IPS DF 4.7 (cell line): ENCODE results near the gene USP44.

Experiments used
- DNase-seq: peaks from one replicate; pipeline ENCODE4 v3.0.0-alpha.2; 2013; ENCODE audit warnings: low spot score; ENCODE audit errors: extremely low read depth

Gene USP44

DNA sequence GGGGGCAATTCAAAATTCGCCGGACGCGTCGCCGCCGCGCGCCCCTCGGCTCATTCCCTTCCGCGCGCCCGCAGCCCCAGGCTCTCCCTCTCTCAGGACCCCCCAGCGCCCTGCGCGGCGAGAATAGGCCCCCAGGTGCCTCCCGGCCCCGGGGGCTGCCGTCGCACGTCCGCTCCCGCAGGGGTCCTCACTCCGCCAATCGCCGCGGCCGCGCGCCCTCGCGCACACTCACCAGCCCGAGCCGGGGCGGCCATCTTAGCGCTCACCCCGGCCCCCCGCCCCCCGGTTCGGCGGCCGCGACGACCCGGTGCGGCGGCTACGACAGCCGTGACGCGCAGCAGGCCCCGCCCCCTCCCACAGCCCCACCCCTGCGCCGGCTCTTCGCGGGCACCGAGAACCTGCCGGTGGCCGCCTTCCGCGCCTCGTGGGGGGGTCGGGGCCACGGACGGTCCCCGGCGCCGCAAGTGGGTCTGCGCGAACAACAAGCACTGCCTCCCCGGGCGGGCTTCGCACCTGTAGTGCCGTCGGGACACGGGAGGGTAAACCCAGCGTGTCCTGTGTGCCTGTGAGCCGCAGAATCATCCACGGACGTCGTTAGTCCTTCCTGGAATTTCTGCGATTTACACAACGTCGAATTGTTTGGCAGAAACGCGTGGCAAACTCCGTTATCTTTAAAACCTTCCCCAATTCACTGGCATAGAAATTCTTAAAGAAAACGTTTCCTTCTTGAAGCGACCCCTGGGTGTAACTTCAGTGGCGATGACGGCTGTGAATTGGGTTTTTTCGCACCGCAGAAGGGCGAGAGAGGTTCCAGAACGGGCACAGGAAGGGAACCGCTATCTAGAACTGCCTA is 2.5 kb downstream of the USP44 start:
- no peak for DNase-seq

DNA sequence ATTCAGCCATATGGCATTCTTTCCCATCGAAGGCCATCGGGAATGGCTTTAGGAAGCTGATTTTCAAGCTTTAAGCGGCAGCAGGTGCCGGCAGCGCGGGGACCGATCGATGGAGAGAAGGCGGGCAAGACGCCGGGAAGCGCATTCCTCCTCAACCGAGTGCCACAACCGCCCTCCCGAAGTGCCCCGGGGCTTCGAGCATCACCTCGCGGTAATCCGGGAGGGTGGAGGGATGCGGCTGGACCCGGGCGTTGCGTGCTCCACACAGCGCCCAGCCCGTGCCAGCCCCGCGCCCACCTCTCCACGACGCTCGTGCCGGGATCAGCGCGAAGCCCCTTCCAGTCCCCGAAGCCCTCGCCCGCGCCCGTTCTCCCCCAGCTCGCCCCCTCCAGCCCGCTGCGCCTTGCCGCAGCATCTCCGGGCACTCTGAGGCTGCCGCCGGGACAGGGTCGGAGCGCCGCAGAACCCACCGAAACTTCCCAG is 3.2 kb downstream of the USP44 start:
- no peak for DNase-seq

DNA sequence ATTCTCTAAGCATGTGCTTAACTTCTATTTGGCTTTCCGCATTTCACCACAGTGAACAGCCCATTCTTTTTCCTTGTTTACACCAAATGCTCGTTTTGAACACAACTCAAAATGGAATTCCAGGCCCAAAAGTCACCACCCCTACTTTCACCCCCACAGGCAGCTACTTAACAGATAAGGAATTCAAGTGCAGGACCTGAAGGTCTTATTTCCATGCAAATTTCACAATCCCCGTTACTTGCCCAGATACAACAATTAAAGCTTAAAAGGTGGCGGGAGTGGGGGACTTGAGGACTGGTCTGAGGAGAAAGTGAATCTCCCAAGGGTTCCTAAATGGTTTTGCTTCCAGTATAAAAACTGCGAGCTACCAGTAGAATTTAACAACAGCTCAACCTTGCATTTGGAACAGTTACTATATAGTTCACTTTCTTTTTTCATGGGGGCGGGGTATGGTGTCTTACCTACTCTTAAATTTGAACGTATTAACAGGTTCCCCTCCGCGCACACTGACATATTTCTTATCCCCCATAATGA is 3.7 kb downstream of the USP44 start:
- DNase-seq = no peak

DNA sequence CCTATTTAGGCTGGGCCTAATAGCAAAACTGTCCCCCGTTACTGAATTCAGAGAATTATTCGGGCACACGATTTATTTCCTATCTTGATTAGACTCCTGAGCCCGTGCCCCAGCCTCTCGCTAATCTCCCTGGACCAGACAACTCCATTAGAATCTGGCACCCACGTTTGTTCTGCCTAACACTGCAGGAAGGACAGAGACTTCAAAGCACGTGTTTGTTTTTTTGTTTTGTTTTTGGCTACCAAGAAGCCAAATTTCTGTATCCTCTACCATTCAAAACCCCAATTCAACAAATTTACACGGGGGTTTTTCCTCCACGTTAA is 4.8 kb downstream of the USP44 start:
- no peak for DNase-seq

DNA sequence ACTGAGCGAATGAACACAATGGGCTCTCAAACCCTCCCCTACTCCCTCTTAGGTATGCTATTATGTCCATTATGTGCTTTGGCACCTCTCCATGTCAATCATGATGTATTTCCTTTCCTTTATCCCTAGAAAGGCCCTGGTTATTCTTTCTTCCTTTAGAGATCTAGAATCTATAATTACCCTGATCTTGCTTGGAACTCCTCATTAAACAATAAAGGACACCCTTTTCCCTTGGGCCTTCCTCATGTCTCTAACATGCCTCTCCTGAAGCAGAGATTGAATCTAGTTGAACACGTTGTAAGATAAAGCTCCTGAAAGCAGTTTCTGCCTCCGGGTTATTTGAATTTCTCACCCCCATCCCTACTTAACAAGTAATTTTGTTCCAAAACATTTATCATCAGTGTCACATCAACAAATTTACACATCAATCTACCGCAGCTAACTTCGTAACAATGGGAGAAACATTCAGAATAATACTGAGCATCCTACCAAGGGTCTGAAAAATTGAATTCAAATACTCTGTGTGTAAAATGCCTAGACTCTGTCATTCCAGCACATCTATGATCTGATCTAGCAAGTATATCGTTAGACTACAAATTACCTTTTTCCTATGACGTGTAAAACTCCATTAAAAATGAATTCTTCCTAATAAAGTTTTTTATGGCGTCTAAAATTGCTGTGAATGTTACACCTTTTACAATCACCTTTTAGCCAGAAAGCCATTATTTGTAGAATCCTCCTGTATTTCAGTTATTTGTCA is 5.4 kb downstream of the USP44 start:
- no peak for DNase-seq

DNA sequence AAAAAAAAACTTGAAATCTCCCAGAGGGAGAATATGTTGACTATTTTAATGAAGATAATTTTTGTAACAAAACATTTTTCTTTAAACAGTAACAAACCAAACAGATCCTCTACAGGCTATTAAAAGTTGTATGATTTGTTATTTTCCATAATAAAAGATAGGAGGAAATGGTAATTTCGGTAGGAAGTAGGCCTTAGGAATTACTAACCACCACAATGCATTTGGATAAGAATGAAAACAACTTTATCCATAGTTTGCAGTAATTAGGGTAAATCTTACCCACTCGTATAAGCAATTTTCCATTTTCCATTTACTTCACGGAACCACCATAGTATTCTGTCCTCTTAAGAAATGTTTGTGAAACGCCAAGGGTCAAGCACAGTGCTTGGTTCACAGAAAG is 6.0 kb downstream of the USP44 start:
- no peak for DNase-seq

DNA sequence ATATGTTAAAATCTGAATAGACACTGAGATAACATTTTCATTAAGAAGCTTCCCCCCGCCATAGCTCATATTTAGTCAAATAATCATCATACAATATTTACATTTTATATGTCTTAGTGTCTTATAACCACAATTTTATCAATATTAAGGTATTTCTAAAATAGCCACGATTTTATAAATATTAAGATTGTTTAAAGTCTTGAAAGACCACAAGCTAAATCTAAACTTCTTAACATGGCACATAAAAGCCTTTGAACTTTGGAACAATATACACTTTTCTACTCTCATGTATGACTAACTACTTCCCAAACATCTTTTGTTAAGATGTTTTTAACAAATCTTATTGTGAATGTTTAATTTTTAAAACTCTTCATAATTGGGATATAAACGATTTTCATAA is 6.5 kb downstream of the USP44 start:
- no peak for DNase-seq

DNA sequence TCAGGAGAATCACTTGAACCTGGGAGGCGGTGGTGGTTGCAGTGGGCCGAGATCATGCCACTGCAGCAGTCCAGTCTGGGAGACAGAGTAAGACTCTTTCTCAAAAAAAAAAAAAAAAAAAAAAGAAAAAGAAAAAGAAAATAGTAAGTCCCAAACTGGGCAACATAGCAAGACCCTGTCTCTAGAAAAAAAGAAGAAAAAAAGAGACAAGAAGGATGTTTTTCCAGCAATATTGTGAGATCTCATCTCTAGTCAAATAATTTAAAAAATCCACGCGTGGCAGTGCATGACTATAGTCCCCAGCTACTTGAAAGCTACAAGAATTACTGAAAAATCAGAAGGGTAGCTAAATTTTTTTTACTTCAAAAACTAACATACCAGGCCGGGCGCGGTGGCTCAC is 8.0 kb downstream of the USP44 start:
- DNase-seq = no peak

DNA sequence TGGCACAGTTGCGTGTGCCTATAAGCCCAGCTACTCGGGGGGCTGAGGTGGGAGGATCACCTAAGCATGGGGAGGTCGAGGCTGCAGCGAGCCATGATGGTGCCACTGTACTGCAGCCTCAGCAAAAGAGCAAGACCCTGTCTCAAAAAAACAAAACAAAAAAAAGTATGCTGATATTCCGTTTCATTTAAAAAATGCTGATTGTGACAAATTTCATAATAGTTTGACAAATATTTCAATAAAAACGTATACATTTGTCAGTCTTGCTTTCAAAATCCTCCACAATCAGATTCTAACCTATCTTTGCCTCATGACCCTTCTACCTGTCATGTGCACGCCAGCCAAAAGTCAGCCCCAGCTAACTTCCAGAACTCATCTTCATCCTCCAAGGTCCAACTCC is 9.8 kb downstream of the USP44 start:
- no peak for DNase-seq

DNA sequence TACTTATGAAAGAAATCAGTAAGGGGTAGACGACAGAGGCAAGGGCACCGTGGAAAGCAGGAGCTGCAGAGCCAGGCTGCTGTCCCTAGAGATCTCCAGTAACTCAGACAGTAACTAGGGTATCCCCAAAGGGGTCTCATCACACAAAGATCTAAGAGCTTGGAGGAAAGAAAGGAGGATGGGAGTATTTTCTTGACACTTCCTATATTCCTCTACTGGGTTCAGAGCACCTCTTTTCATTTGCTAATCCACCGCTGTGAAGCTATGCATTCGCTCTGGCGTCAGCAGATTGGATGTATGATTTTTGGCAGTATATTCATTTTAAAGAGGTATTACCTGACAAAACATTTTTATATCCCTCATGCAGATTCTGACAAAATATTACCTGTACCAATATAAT is 12.6 kb downstream of the USP44 start:
- no peak for DNase-seq

DNA sequence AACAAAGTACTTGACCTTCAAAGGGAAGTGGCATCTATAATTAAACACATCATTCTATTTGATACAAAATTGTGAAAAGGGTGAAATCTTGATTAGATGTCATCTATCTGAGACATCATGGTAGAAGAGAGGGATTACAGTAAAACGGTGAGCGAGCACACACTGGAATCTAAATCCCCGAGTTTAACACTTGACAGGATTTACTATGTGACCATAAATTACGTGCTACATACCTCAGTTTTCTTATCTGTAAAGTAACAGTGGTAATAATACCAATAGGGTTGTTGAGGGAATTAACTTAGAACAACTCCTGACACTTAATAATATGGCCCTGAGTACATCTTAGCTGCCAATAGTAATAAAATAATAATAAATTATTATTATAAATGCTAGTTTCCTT is 13.3 kb downstream of the USP44 start:
- DNase-seq = no peak

DNA sequence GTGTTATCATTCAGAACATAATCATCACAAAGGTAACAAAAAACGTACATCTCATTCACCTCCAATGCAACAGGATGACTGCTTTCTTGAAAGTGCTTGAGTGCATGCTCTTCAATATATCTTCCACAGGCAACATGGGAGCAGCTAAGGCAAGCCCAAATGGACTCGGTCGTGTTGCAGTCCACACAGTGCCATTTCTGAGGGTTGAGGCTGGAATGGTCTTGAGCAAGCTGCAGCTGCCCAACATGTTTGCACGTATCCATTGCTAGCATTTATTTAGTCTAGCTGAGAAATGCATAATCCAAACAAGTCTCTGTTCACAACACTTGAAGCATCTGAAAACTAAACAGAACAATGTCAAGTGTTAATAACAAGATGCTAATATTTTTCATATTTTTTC is 17.3 kb downstream of the USP44 start:
- no peak for DNase-seq

DNA sequence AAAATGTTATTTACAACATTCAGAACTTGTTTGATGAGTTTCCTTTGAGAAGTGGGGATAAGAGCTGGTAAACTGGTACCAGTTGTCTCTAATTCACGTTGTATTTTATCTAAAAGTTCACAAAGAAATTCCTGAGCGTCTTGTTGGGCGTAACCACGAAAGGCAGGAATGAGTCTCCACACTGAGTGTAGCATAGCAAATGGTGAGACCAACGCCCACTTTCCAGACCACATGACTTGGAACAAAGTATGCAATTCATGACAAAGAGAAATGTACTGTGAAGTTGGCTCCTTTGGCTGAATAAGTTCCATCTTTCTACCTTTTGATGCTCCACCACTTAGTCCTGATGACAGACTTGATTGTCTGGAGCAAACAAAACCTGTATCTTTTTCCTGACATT is 18.4 kb downstream of the USP44 start:
- DNase-seq = no peak

DNA sequence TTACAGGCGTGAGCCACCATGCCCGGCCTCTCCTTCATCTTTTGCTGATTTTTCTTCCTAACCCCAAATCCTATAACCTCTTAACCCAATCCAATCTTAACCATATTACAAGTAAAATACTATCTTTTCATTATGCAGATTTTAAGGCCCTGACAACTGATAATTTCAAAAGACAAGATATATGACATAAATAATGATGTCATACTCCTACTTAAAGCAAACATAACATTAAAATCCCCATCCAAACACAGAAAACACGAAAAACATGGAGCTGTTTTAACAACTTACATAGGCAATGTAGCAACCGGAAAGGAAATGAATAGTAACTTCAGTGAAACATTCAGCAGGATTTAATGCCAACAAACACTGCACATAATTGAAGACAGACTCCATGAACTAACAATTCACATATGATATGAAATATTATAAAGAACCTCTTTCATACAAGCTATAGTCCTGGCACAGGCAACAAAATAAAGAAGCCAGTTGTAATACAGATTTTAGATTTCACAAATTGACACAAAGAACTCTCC is 21.5 kb downstream of the USP44 start:
- no peak for DNase-seq

DNA sequence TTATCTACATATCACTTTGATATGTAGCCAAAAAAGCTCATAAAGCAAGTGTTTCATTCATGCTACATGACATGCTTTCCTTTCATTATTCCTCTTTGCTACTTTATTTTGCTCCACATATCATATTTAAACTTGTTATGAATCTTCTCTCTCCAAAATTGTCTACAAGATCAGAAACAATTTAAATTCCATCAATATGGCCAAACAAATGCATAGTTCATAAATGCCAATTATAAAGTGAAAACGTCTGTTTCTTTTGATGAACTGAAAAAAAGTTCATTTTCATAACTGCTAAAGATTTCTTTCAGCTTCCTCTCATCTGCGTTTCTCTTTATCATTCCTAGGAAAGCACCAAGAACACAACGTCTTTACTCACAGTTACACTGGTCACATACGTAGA is 22.8 kb downstream of the USP44 start:
- no peak for DNase-seq

DNA sequence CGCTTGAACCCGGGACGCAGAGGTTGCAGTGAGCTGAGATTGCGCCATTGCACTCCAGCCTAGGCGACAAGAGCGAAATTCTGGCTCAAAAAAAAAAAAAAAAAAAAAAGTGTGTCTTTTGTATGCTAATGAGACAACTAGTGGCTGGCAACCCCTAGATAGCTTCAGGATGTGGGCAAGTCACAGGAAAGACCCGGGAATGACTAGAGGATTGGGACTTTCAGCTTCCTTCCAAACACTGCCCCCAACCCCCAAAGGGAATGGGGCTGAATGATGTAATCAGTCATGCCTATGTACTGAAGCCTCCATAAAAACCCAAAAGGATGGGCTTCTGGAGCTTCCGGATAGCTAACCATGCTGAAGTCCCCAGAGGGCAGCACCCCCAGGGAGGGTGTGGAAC is 28.6 kb downstream of the USP44 start:
- DNase-seq = no peak

DNA sequence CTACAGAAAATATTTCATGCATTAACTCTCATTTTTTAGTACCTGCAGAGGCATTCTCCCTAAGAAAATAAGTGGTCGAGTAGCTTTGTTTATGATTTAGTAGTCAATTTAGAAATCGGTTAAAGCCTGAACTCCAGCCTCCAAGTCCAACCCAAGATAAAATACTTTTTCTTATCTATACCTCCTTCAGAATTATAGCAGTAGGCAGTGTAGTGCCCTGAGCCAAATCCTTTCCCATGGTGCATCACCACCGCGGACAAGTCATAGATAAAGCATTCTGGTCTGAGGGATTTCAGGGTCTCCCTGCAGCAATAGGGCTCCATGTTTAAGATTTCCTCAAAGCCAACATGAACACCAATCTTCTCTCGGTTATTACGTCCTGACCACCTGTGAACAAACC is 30.5 kb downstream of the USP44 start:
- no peak for DNase-seq

DNA sequence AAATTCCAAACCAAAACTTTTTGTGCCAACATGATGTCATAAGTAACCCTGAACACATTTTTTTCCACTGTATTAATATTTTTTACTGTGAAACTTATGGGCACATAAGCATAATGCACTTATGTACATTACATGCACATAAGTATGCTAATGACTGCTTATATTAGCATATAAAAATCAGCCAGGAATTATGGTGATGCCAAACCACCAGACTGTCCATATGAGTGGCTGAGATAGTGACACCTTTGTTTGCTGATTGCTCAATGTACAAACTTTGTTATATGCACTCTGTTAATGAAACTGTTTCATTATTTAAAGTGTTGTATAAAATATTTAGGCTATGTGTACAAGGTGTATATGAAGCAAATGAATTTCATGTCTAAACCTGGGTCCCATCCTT is 32.3 kb downstream of the USP44 start:
- no peak for DNase-seq

DNA sequence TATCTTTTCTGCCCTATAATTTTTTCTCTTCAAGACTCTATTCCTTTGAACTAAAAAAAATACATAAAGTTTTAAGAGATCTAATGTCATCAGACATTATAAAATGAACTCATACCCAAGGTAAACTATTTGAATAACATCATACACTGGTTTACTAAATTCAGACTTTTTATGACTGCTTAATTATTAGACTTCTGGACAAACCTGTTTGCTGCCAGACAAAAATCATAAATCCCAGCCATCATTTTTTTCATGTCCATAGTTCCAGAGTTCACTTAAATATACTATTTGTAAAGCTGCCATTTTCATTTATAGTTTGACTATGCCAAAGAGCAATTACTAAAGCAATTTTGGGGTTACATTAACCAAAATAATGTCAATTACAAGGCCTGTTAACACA is 34.0 kb downstream of the USP44 start:
- DNase-seq = no peak

DNA sequence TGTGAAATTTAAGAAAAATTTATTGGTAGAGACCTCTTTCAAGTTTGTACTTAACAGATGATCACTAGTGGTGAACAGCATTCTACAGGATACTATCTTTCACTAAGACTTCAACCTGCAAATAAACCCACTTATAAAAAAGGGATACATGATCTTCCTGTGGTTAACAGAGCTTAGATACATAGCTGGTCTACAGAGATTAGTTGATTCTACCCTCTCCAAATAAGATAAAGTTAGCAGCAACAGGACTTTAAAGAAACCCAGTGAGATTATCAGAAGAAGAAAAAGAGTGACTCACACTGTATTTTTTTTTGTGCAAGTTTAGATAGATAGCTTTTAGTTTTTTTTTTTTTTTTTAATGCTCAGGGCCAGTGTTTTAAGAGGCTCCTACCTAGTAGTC is 34.5 kb downstream of the USP44 start:
- no peak for DNase-seq

DNA sequence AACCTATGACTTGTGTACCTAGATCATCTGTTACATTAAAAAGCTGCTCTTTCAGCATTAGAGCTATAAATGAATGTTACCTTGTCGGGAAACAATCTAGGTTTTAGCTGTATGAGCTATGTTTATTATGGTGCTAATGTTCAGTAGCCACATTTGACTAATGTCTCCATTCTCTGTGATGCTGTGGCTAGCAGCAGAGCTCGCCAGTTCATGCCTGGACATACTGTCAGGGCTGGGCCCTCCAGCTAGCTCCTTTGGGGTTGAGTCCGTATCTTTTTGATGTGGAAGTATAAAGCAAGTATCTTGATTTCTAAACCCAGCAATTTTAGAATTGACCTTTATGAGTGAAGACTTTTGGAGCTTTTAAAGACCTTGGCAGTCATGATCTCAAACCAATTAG is 36.1 kb downstream of the USP44 start:
- no peak for DNase-seq

DNA sequence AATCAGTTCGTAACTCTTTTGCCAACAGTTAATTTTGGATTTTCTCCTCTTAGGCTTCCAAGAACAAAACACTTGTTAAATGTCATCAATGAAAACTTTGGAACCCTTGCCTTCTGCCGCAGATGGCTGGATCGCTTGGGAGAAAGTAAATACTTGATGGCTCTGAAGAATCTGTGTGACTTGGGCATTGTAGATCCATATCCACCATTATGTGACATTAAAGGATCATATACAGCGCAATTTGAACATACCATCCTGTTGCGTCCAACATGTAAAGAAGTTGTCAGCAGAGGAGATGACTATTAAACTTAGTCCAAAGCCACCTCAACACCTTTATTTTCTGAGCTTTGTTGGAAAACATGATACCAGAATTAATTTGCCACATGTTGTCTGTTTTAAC is 37.7 kb downstream of the USP44 start:
- no peak for DNase-seq
